Esophagus squamous epithelium (tissue), 5 donors: ENCODE results near the gene OPRM1. TPM values are rescaled to one million over a fixed set of nuclear protein-coding genes. Genes with fewer than 3 reads are reported as not detected.

Source experiments
- DNase-seq: peaks from one replicate; lab custom pipeline; 2025; lab: John Stamatoyannopoulos, UW
- H3K27ac ChIP-seq, 4 donors: fragments of 200-600 bp; sonication (generic); one replicate each; pipeline ENCODE4 v1.5.1; 2016 to 2019; ENCODE audit warnings: mild to moderate bottlenecking in 1 of 4
- H3K27me3 ChIP-seq, 4 donors: fragments of 200-600 bp; sonication (generic); 1 replicate in 3 of 4; 2 replicates in 1 of 4; pipeline versions ENCODE4 v1.5.1 to v1.6.0; 2017 to 2021; ENCODE audit warnings: antibody characterized with exemption in 1 of 4
- H3K36me3 ChIP-seq, 3 donors: fragments of 200-600 bp; sonication (generic); one replicate each; pipeline ENCODE4 v1.5.1; 2016 to 2019
- H3K4me1 ChIP-seq, 3 donors: fragments of 200-600 bp; sonication (generic); one replicate each; pipeline ENCODE4 v1.5.1; 2017 to 2019
- H3K4me3 ChIP-seq, 4 donors: fragments of 200-600 bp; sonication (generic); 1 replicate in 3 of 4; 2 replicates in 1 of 4; pipeline ENCODE4 v1.5.1; 2016 to 2019; ENCODE audit warnings: mild to moderate bottlenecking in 2 of 4, moderate library complexity in 1 of 4
- H3K9me3 ChIP-seq, 3 donors: fragments of 200-600 bp; sonication (generic); one replicate each; pipeline ENCODE4 v1.5.1; 2016 to 2019
- CTCF ChIP-seq, 6 experiments: fragments of 450-650 bp in 4 of 6; fragments of 200-600 bp in 2 of 6; sonication (generic) in 2 of 6; IDR thresholded peaks; one replicate each; pipeline ENCODE4 v1.5.1; 2016 to 2019; ENCODE audit warnings: antibody characterized with exemption in 6 of 6, mild to moderate bottlenecking in 4 of 6, moderate library complexity in 4 of 6
- POLR2A ChIP-seq, 4 donors: fragments of 450-650 bp; IDR thresholded peaks; one replicate each; pipeline ENCODE4 v1.6.1; 2017; ENCODE audit warnings: antibody characterized with exemption in 4 of 4, mild to moderate bottlenecking in 4 of 4, moderate library complexity in 3 of 4
- WGBS, 2 donors: methylation state at CpG; one replicate each; pipeline ENCODE4 v1.1.5; 2018; 5-methylcytosine and 5-hydroxymethylcytosine counted together
- intact Hi-C: fragments of 100-400 bp; cut with DNase I; formaldehyde crosslinking; loops from one replicate; pipeline ENCODE4 v1.15.0; 2022
- total RNA-seq, 4 donors: library from RNA; depleted of rRNA; stranded (reverse); fragments of >200 nt; gene quantifications; one replicate each; pipeline ENCODE4 v1.1.0, GENCODE V29; 2016
- donor health status: DM: yes; HTN: yes; CAD: no.

Gene OPRM1
- total RNA-seq, 4 donors from 2014 or later: not detected

DNA sequence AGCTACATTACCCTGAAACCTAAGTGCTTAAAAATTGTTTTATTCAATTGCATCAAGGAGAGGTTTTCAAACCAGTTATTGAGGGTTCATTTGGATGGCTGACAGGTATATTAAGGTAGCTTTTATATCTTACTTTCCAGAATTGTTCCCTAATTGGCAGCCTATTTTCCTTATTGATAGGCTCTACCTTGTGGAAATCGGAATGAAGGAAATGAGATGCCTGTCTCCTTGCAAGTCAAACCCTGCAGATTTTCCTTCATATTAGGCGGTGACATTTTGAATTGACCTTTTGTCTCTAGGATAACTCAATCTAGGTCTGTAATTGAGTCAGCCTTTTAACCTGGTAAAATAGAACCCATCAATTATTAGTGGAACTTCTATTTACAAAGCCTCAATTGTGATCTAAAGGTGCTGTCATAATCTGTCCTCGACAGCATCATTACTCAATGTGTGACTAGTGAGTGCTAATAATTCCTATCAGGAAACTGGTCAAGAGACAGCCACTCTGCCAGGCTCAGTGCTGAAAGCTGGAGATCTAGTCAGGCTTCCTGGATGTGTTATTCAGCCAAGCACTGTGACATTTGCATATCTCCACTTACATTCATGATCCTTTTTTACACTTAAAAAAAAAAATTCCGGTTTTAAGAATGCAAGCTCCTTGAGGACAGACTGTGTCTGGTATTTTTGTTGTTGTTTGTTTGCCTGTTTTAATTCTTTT, 20.1 kb downstream of the OPRM1 start:
- no peak overlapping the region for H3K4me3 ChIP-seq
- no peak for TF ChIP-seq POLR2A (IDR thresholded peaks at IDR 0.05)
- no peaks in the 10 kb centered on the region for H3K27me3 ChIP-seq
- H3K36me3 ChIP-seq: no peaks in the 10 kb centered on the region
- no peak for DNase-seq
- no peaks in the 10 kb centered on the region for H3K4me1 ChIP-seq
- no peak overlapping the region for H3K27ac ChIP-seq
- peaks cover 0 to 3% (median 0%) of the 10 kb centered on the region in 3 donors for H3K9me3 ChIP-seq
- intact Hi-C loops: no loop called here
- 70 to 80% methylated on average over 4 of the region's 4 CpGs for WGBS, 2 donors

- 71 to 87% methylated on average over 3 of the region's 3 CpGs for WGBS, 2 donors
- Histone ChIP-seq H3K9me3 (peaks cover 0 to 3% (median 0%) of the 10 kb centered on the region in 3 donors), H3K4me3 (no peak overlapping the region), H3K36me3 (no peaks in the 10 kb centered on the region), H3K27ac (no peak overlapping the region), H3K27me3 (no peaks in the 10 kb centered on the region), H3K4me1 (no peaks in the 10 kb centered on the region)
- intact Hi-C loops: no loop called here
- no peak for TF ChIP-seq CTCF (IDR thresholded peaks at IDR 0.05)
- no peak for TF ChIP-seq POLR2A (IDR thresholded peaks at IDR 0.05)
- DNase-seq: no peak
These were observed 21.0 kb downstream of the OPRM1 start for GRCh38 chr6:154060076-154060475.

DNA sequence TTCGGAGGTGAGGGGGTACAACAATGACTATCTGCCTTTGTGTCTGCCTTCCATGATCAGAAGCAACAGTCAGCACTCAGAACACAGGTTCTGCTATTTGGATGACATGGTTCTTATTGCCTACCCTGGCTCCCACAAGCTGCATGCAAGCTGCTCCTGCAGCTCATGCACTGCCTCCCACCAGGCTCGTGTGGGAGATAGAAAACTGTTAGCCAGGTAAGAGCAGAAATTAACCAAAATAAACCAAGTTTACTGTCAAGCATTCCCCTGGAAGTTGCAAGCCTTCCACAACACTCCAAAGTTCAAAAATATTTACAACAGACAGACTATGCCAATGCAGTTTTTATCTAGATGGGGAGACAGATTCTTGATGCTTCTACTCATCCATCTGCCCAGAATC, 31.0 kb downstream of the OPRM1 start:
- no peak for DNase-seq
- no peak overlapping the region for H3K4me3 ChIP-seq
- H3K9me3 ChIP-seq: no peaks in the 10 kb centered on the region
- intact Hi-C loops: no loop called here
- WGBS, 2 donors: 42 to 72% methylated on average over 2 of the region's 2 CpGs
- no peaks in the 10 kb centered on the region for H3K36me3 ChIP-seq
- H3K4me1 ChIP-seq: no peaks in the 10 kb centered on the region
- H3K27ac ChIP-seq: no peak overlapping the region
- H3K27me3 ChIP-seq: no peaks in the 10 kb centered on the region
- TF ChIP-seq POLR2A (IDR thresholded peaks at IDR 0.05) (no peak), CTCF (IDR thresholded peaks at IDR 0.05) (no peak)

GRCh38 chr6:154070657-154071056, 31.6 kb downstream of the OPRM1 start:
- H3K27me3 ChIP-seq: no peaks in the 10 kb centered on the region
- H3K27ac ChIP-seq: no peak overlapping the region
- H3K4me1 ChIP-seq: no peaks in the 10 kb centered on the region
- H3K36me3 ChIP-seq: no peaks in the 10 kb centered on the region
- intact Hi-C loops: no loop called here
- TF ChIP-seq POLR2A (IDR thresholded peaks at IDR 0.05) (no peak), CTCF (IDR thresholded peaks at IDR 0.05) (no peak)
- no peak overlapping the region for H3K4me3 ChIP-seq
- no peak for DNase-seq
- H3K9me3 ChIP-seq: no peaks in the 10 kb centered on the region
- 50% methylated on average over 1 of the region's 1 CpG for WGBS, 2 donors

- intact Hi-C loops: no loop called here
- TF ChIP-seq CTCF (IDR thresholded peaks at IDR 0.05): no peak
- no peak for TF ChIP-seq POLR2A (IDR thresholded peaks at IDR 0.05)
- Histone ChIP-seq H3K4me1 (no peaks in the 10 kb centered on the region), H3K4me3 (no peak overlapping the region), H3K36me3 (no peaks in the 10 kb centered on the region), H3K27ac (no peak overlapping the region), H3K9me3 (no peaks in the 10 kb centered on the region), H3K27me3 (no peaks in the 10 kb centered on the region)
- DNase-seq: no peak
- WGBS, 2 donors: 50 to 60% methylated on average over 1 of the region's 1 CpG
These were observed 32.2 kb downstream of the OPRM1 start for GRCh38 chr6:154071236-154071635.
